Endothelial cell of umbilical vein (primary cell): ENCODE data around the gene COL4A2. TPM values are rescaled to one million over a fixed set of nuclear protein-coding genes. Genes with fewer than 3 reads are reported as not detected.

ENCODE experiments used
- BruUV-seq: library from RNA; stranded (reverse); fragments of 400-500 nt; replicated peaks from 2 replicates; lab custom pipeline; 2021; lab: Mats Ljungman, UMichigan
- CTCF ChIA-PET: fragments of 300-600, 350-600 bp; sonication (Branson Sonifier 250); formaldehyde crosslinking; loops from one replicate; lab custom pipeline; 2021; ENCODE audit warnings: antibody characterized with exemption, inconsistent platforms; lab: Charles Lee
- POLR2A ChIA-PET: fragments of 300-600, 350-600 bp; sonication (Branson Sonifier 250); formaldehyde crosslinking; loops from one replicate; lab custom pipeline; 2021; ENCODE audit warnings: antibody characterized with exemption, inconsistent platforms; lab: Charles Lee
- DNase-seq: peaks from one replicate; pipeline ENCODE4 v3.0.0-alpha.2; 2011; ENCODE audit warnings: low read depth, low spot score
- FAIRE-seq: peaks from 2 replicates; lab custom pipeline; 2011; peaks lifted over from hg19 to GRCh38; lab: Jason Lieb, UNC
- H2AFZ ChIP-seq: 2 replicates; pipeline ENCODE4 v1.6.0; 2012; ENCODE audit warnings: low read depth, low read length, control low read depth, inconsistent platforms
- H3K27ac ChIP-seq: 2 replicates; pipeline ENCODE4 v1.5.1; 2011; ENCODE audit warnings: low read depth, mild to moderate bottlenecking, control low read depth, low read length, moderate library complexity; ENCODE audit not compliant: insufficient read depth
- H3K27me3 ChIP-seq, 2 experiments: 2 replicates each; pipeline versions ENCODE4 v1.6.0 to v1.6.1; 2011; ENCODE audit warnings: low read length in 2 of 2, mixed read lengths in 1 of 2; ENCODE audit not compliant: control insufficient read depth in 2 of 2, insufficient read depth in 2 of 2
- H3K36me3 ChIP-seq, 2 experiments: 2 replicates in 1 of 2; 3 replicates in 1 of 2; pipeline ENCODE4 v1.5.1; 2011; ENCODE audit warnings: low read length in 2 of 2, mild to moderate bottlenecking in 1 of 2, moderate library complexity in 1 of 2; ENCODE audit not compliant: control insufficient read depth in 2 of 2, insufficient read depth in 2 of 2; ENCODE audit errors: extremely low read depth in 1 of 2
- H3K4me1 ChIP-seq: 3 replicates; pipeline ENCODE4 v1.5.1; 2011; ENCODE audit warnings: mild to moderate bottlenecking, low read length; ENCODE audit not compliant: control insufficient read depth, insufficient read depth; ENCODE audit errors: extremely low read depth
- H3K4me2 ChIP-seq: 2 replicates; pipeline ENCODE4 v1.6.1; 2011; ENCODE audit warnings: low read length, control low read depth, mixed read lengths; ENCODE audit not compliant: insufficient read depth
- H3K4me3 ChIP-seq, 3 experiments: fragments of 200-600 bp in 1 of 3; sonication (generic), shearing (Covaris generic) in 1 of 3; replicated peaks in 1 of 3; 2 replicates each; pipeline ENCODE4 v1.5.1; 2011 to 2016; ENCODE audit warnings: control low read depth in 3 of 3, low read length in 3 of 3, mild to moderate bottlenecking in 2 of 3, inconsistent platforms in 1 of 3, low read depth in 1 of 3, moderate library complexity in 1 of 3; ENCODE audit not compliant: insufficient read depth in 1 of 3
- H3K79me2 ChIP-seq: 2 replicates; pipeline ENCODE4 v1.6.0; 2012; ENCODE audit warnings: low read length, inconsistent platforms; ENCODE audit not compliant: control insufficient read depth, insufficient read depth
- H3K9ac ChIP-seq: replicated peaks from 2 replicates; pipeline ENCODE3; 2011; ENCODE audit warnings: low read length, control low read depth; ENCODE audit not compliant: insufficient read depth; ENCODE audit errors: extremely low read depth
- H3K9me1 ChIP-seq: replicated peaks from 3 replicates; pipeline ENCODE4 v1.6.0; 2011; ENCODE audit warnings: mild to moderate bottlenecking, low read length; ENCODE audit not compliant: control insufficient read depth, insufficient read depth; ENCODE audit errors: extremely low read depth
- H3K9me3 ChIP-seq: replicated peaks from 2 replicates; pipeline ENCODE4 v1.5.1; 2012; ENCODE audit warnings: low read length, inconsistent platforms; ENCODE audit not compliant: control insufficient read depth, insufficient read depth
- H4K20me1 ChIP-seq: replicated peaks from 2 replicates; pipeline ENCODE3; 2011; ENCODE audit warnings: mild to moderate bottlenecking, low read length; ENCODE audit not compliant: control insufficient read depth, insufficient read depth; ENCODE audit errors: extremely low read depth
- EZH2 ChIP-seq: IDR thresholded peaks from 2 replicates; pipeline ENCODE4 v1.6.1; 2012; ENCODE audit warnings: borderline replicate concordance, low read depth, mild to moderate bottlenecking, moderate library complexity, low read length, inconsistent platforms; ENCODE audit not compliant: severe bottlenecking
- FOS ChIP-seq: IDR thresholded peaks from 2 replicates; pipeline ENCODE4 v1.6.1; 2011; ENCODE audit warnings: mild to moderate bottlenecking, low read length, moderate library complexity, borderline replicate concordance; ENCODE audit not compliant: insufficient read depth
- GATA2 ChIP-seq: IDR thresholded peaks from 2 replicates; pipeline ENCODE4 v1.7.0; 2011; ENCODE audit warnings: low read depth, mild to moderate bottlenecking, moderate library complexity, mixed read lengths, low read length; ENCODE audit not compliant: insufficient read length, insufficient read depth
- MAX ChIP-seq: IDR thresholded peaks from 2 replicates; pipeline ENCODE4 v1.6.1; 2011; ENCODE audit not compliant: insufficient read depth, insufficient read length
- MYC ChIP-seq: IDR thresholded peaks from one replicate; pipeline ENCODE4 v1.6.1; 2011; ENCODE audit warnings: mild to moderate bottlenecking, low read depth, low read length
- POLR2A ChIP-seq: IDR thresholded peaks from 2 replicates; pipeline ENCODE4 v1.6.1; 2012; ENCODE audit warnings: low read depth, mild to moderate bottlenecking, control low read depth, low read length
- dilution Hi-C: fragments of 300-500 bp; cut with MboI; formaldehyde crosslinking; loops from one replicate; pipeline ENCODE4 v1.15.0; 2019; ENCODE audit warnings: low sequenced_read_pairs; ENCODE audit not compliant: extremely low pct_ligation_motif_present
- intact Hi-C: fragments of 100-400 bp; cut with micrococcal nuclease; formaldehyde crosslinking; loops from one replicate; pipeline ENCODE4 v1.10.0; 2022
- polyA plus RNA-seq, 4 experiments: library from polyadenylated mRNA; depleted of rRNA in 3 of 4; stranded (reverse) in 3 of 4; unstranded in 1 of 4; fragments of >200 nt; gene quantifications; 2 replicates each; pipeline versions ENCODE4 v1.2.1 to v1.2.3, GENCODE V29; 2011 to 2012; ENCODE audit warnings: missing spikeins in 1 of 4
- total RNA-seq: library from RNA; stranded (reverse); gene quantifications from 2 replicates; pipeline ENCODE4 v1.2.3, GENCODE V29; 2021
- TF ChIP-seq, protein P1 (sequence below), 2 donors: IDR thresholded peaks; 1 replicate in 1 of 2; 2 replicates in 1 of 2; pipeline ENCODE4 v1.5.1; 2011; ENCODE audit warnings: low read length in 2 of 2, mild to moderate bottlenecking in 2 of 2, moderate library complexity in 2 of 2, control low read depth in 1 of 2, inconsistent platforms in 1 of 2, low read depth in 1 of 2; ENCODE audit not compliant: insufficient read depth in 1 of 2; ENCODE audit errors: extremely low read depth in 1 of 2

Gene COL4A2
- total and polyA plus RNA-seq, 2 donors (not counting 3 experiments of a cell fraction or from before 2014, with no cell fraction given) = 792 to 940 TPM

GRCh38 chr13:110479648-110480047, 172.6 kb downstream of the COL4A2 start:
- Histone ChIP-seq H4K20me1 (no peaks in the 10 kb centered on the region), H3K27me3 (no peaks in the 10 kb centered on the region), H3K4me2 (no peak overlapping the region), H3K9me3 (no peaks in the 10 kb centered on the region), H3K27ac (no peak overlapping the region), H3K9ac (no peak overlapping the region), H2AFZ (no peak overlapping the region), H3K9me1 (no peaks in the 10 kb centered on the region), H3K79me2 (no peaks in the 10 kb centered on the region), H3K4me1 (peaks cover 15% of the 10 kb centered on the region), H3K4me3 (no peak overlapping the region), H3K36me3 (peaks cover 8 to 46% of the 10 kb centered on the region in 2 experiments)
- no peak for TF ChIP-seq GATA2
- no peak for TF ChIP-seq MYC
- TF ChIP-seq POLR2A = no peak
- TF ChIP-seq MAX = no peak
- TF ChIP-seq EZH2 = no peak
- TF ChIP-seq, protein P1, sequence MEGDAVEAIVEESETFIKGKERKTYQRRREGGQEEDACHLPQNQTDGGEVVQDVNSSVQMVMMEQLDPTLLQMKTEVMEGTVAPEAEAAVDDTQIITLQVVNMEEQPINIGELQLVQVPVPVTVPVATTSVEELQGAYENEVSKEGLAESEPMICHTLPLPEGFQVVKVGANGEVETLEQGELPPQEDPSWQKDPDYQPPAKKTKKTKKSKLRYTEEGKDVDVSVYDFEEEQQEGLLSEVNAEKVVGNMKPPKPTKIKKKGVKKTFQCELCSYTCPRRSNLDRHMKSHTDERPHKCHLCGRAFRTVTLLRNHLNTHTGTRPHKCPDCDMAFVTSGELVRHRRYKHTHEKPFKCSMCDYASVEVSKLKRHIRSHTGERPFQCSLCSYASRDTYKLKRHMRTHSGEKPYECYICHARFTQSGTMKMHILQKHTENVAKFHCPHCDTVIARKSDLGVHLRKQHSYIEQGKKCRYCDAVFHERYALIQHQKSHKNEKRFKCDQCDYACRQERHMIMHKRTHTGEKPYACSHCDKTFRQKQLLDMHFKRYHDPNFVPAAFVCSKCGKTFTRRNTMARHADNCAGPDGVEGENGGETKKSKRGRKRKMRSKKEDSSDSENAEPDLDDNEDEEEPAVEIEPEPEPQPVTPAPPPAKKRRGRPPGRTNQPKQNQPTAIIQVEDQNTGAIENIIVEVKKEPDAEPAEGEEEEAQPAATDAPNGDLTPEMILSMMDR (IDR thresholded peaks at IDR 0.05; ENCODE audit: extremely low read depth in 1 of 2, insufficient read depth in 1 of 2, low read depth in 1 of 2, low read length in 2 of 2) = no peak
- TF ChIP-seq FOS = no peak
- BruUV-seq = no TSS peak
- POLR2A ChIA-PET = no interaction called here
- DNase-seq (no peak), FAIRE-seq (no peak)
- dilution Hi-C loops (no loop called here), intact Hi-C loops (no loop called here)
- CTCF ChIA-PET = interaction anchor here (1.1 kb wide), 1 partner anchor 24 kb away, joined by 3 read pairs; no protein-coding TSS in a partner anchor
